Subcutaneous adipose tissue (tissue), 4 donors: Measurements from ENCODE around the gene RELCH. TPM values are rescaled to one million over a fixed set of nuclear protein-coding genes. Genes with fewer than 3 reads are reported as not detected.

Experiments used
- CTCF ChIP-seq: fragments of 450-650 bp; IDR thresholded peaks from one replicate; pipeline ENCODE4 v1.5.1; 2016; ENCODE audit warnings: low read depth, mild to moderate bottlenecking, control low read depth, antibody characterized with exemption, moderate library complexity
- total RNA-seq, 4 donors: library from RNA; depleted of rRNA; stranded (reverse); fragments of >200 nt; gene quantifications; one replicate each; pipeline ENCODE4 v1.1.0, GENCODE V29; 2016

The RELCH gene
- total RNA-seq, 4 donors from 2014 or later = 36.0 to 52.7 (median 47.8) TPM

GRCh38 chr18:62287781-62288664 is 101.0 kb downstream of the RELCH start:
- TF ChIP-seq CTCF = no peak

- TF ChIP-seq CTCF = no peak
Measured at GRCh38 chr18:62288665-62289008, 101.6 kb downstream of the RELCH start.

GRCh38 chr18:62289047-62289446 is 102.0 kb downstream of the RELCH start:
- no peak for TF ChIP-seq CTCF

- no peak for TF ChIP-seq CTCF
Measured at GRCh38 chr18:62294073-62294472, 107.0 kb downstream of the RELCH start.

GRCh38 chr18:62300359-62300963 is 113.4 kb downstream of the RELCH start:
- no peak for TF ChIP-seq CTCF

GRCh38 chr18:62301322-62301721 is 114.3 kb downstream of the RELCH start:
- no peak for TF ChIP-seq CTCF

GRCh38 chr18:62312851-62313250 is 125.8 kb downstream of the RELCH start:
- no peak for TF ChIP-seq CTCF
